Pancreas (tissue), 10 donors: ENCODE results near the gene SPECC1L. TPM values are rescaled to one million over a fixed set of nuclear protein-coding genes. Genes with fewer than 3 reads are reported as not detected.

ENCODE experiments used
- ATAC-seq, 4 donors: fragments of 200-7000 bp; cut with Tn5 transposase; one replicate each; pipeline versions ENCODE4 v1.8.0 to v1.9.1; 2020; ENCODE audit warnings: mild to moderate bottlenecking in 4 of 4, moderate library complexity in 4 of 4
- DNase-seq, 6 donors: peaks; one replicate each; pipeline ENCODE4 v3.0.0-alpha.2; 2020
- FAIRE-seq: peaks from 2 replicates; lab custom pipeline; 2012; peaks lifted over from hg19 to GRCh38; lab: Jason Lieb, UNC
- H3K27ac ChIP-seq, 4 donors: fragments of 200-600 bp; sonication (generic); 1 replicate in 3 of 4; 2 replicates in 1 of 4; pipeline versions ENCODE4 v1.5.0 to v1.8.0; 2020
- H3K27me3 ChIP-seq, 4 donors: fragments of 200-600 bp; one replicate each; pipeline ENCODE4 v1.8.0; 2021
- H3K36me3 ChIP-seq, 3 donors: fragments of 200-600 bp; sonication (generic) in 1 of 3; one replicate each; pipeline versions ENCODE4 v1.5.0 to v1.8.0; 2020 to 2021
- H3K4me1 ChIP-seq, 3 donors: fragments of 200-600 bp; one replicate each; pipeline ENCODE4 v1.8.0; 2021
- H3K4me3 ChIP-seq, 4 donors: fragments of 200-600 bp; sonication (generic) in 2 of 4; one replicate each; pipeline versions ENCODE4 v1.5.0 to v1.8.0; 2020 to 2021
- H3K9me3 ChIP-seq, 4 donors: fragments of 200-600 bp; one replicate each; pipeline ENCODE4 v1.8.0; 2021
- CTCF ChIP-seq, 4 donors: fragments of 200-600 bp; sonication (generic) in 3 of 4; IDR thresholded peaks; one replicate each; pipeline versions ENCODE4 v1.5.0 to v1.8.0; 2021; ENCODE audit warnings: antibody characterized with exemption in 4 of 4
- WGBS, 2 donors: extraction: QIAGEN DNeasy Blood & Tissue Kit; methylation state at CpG; one replicate each; pipeline ENCODE4 v1.1.7; 2013; 5-methylcytosine and 5-hydroxymethylcytosine counted together
- intact Hi-C, 3 donors: fragments of 100-400 bp; cut with DNase I; formaldehyde crosslinking; loops; one replicate each; pipeline versions ENCODE4 v1.11.1 to v1.14.2; 2022
- polyA plus RNA-seq, 2 donors: library from polyadenylated mRNA; stranded (reverse); fragments of 200-250 nt; gene quantifications; one replicate each; pipeline ENCODE4 v1.2.3, GENCODE V29; 2013
- total RNA-seq, 6 donors: library from RNA; stranded (reverse); fragmentation: NEBNext Ultra II Directional in 4 of 6; extraction: Animal tissue kit (Norgen Biotek cat#: 25700) in 4 of 6; gene quantifications; one replicate each; pipeline versions ENCODE4 v1.2.1 to v1.2.4, GENCODE V29; 2021 to 2023
- donor health status: healthy with polysubstance abuse.
- donor health status: DM: no; HTN: no; CAD: no; lungs with moderate emphysema.
- donor health status: DM: no; HTN: no; CAD: no.
- donor health status: control.
- donor health status: control.
- donor health status: Bipolar disorder and iron deficiency.
- donor health status: DM: yes; HTN: yes; CAD: no.
- donor health status: DM: no; HTN: no; CAD: no.
- donor health status: DM: no; HTN: no; CAD: no.
- donor health status: DM: yes; HTN: yes; CAD: no.

The SPECC1L gene
- total and polyA plus RNA-seq, 8 donors: 8.6 to 36.3 (median 26.5) TPM

- TF ChIP-seq CTCF (IDR thresholded peaks at IDR 0.05): no peak
- Histone ChIP-seq H3K4me3 (no peak overlapping the region), H3K27me3 (no peaks in the 10 kb centered on the region), H3K9me3 (no peaks in the 10 kb centered on the region), H3K27ac (no peak overlapping the region), H3K4me1 (no peaks in the 10 kb centered on the region), H3K36me3 (peaks cover 0 to 8% (median 8%) of the 10 kb centered on the region in 3 donors)
- no peak for FAIRE-seq
- WGBS, 2 donors: 94 to 99% methylated on average over 7 of the region's 7 CpGs
- no peak for ATAC-seq
- peak in 2 of 6 donors; percentile 4 to 29 for DNase-seq
- intact Hi-C loops: no loop called here
Observed at GRCh38 chr22:24417200-24417599, 146.6 kb downstream of the SPECC1L start.

DNA sequence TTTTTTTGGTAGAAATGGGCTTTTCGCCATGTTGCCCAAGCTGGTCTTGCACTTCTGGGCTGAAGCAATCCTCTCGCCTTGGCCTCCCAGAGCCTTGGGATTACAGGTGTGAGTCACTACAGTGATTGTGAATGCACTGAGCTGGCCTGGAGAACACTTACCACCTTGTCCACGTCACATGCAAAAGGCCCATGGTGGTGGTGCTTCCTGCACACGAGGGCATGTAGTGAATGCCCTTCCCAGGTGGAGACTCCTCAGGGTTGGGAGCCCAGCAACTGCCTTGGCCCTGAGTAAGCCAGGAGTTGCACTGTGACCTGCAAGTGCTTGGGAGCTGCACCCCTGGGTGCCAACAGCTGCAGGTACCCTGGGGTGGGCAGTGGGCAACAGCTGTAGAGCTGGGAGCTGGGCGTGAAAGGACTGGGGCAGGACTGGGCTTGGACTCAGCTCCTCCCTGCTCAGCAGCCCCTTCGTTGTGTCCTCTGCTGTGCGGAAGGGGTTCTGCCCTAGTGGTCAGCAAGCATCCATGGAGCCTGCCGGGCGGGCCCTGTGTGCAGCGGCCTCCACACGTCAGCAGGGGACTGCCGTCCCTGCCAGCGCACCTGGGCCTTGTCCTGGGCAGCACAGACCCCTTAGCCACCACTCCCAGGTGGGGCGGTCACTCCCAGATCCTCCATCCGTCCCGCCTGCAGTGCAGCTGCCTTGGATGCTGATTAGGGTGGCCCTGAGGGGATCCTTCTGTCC is 147.4 kb downstream of the SPECC1L start:
- peak in 3 of 6 donors; percentile 10 to 58 (median 51) for DNase-seq

GRCh38 chr22:24418786-24419474 is 148.3 kb downstream of the SPECC1L start:
- H3K9me3 ChIP-seq: no peaks in the 10 kb centered on the region
- WGBS, 2 donors: 66 to 72% methylated on average over 16 of the region's 16 CpGs
- H3K4me3 ChIP-seq: no peak overlapping the region
- TF ChIP-seq CTCF (IDR thresholded peaks at IDR 0.05): no peak
- peaks cover 0 to 8% (median 8%) of the 10 kb centered on the region in 3 donors for H3K36me3 ChIP-seq
- no peaks in the 10 kb centered on the region for H3K27me3 ChIP-seq
- no peak for FAIRE-seq
- H3K27ac ChIP-seq: no peak overlapping the region
- intact Hi-C loops: no loop called here
- no peak for ATAC-seq
- peak in 3 of 6 donors; percentile 11 to 58 (median 45) for DNase-seq
- H3K4me1 ChIP-seq: no peaks in the 10 kb centered on the region

More for the DNA sequence above, 147.4 kb downstream of the SPECC1L start:
- TF ChIP-seq CTCF (IDR thresholded peaks at IDR 0.05): no peak
- H3K36me3 ChIP-seq: peaks cover 0 to 8% (median 8%) of the 10 kb centered on the region in 3 donors
- ATAC-seq (no peak), FAIRE-seq (no peak)
- 88 to 93% methylated on average over 16 of the region's 16 CpGs for WGBS, 2 donors
- intact Hi-C loops: no loop called here
- H3K27ac ChIP-seq: no peak overlapping the region
- no peak overlapping the region for H3K4me3 ChIP-seq
- no peaks in the 10 kb centered on the region for H3K4me1 ChIP-seq
- H3K27me3 ChIP-seq: no peaks in the 10 kb centered on the region
- no peaks in the 10 kb centered on the region for H3K9me3 ChIP-seq

DNA sequence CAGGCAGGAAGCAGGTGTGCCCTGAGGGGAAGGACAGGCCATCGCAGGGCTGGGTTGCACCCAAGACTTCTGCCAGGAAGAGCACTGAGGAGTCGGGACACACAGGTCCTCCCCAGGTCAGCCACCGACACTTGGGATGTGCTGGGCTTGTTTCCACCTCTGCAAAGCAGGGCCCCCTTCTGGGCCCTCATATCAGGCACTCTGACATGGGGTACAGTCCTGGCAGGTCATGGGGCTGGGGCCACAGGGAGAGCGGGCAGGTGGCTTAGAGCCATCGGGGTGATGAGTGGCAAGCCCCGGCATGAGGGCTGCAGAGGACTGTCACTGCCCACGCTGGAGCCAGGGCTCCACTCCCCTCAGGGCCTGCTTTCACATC is 148.8 kb downstream of the SPECC1L start:
- intact Hi-C loops: no loop called here
- H3K36me3 ChIP-seq: peaks cover 0 to 7% (median 6%) of the 10 kb centered on the region in 3 donors
- WGBS, 2 donors: 46 to 51% methylated on average over 7 of the region's 7 CpGs

More for the DNA sequence above, 148.8 kb downstream of the SPECC1L start:
- no peak overlapping the region for H3K27ac ChIP-seq
- H3K27me3 ChIP-seq: no peaks in the 10 kb centered on the region
- H3K9me3 ChIP-seq: no peaks in the 10 kb centered on the region
- no peak for TF ChIP-seq CTCF (IDR thresholded peaks at IDR 0.05)
- DNase-seq (peak in 1 of 6 donors; percentile 52), ATAC-seq (no peak), FAIRE-seq (no peak)
- H3K4me1 ChIP-seq: no peaks in the 10 kb centered on the region
- H3K4me3 ChIP-seq: no peak overlapping the region
